ENCODE data around the gene GYPC.

GYPC gene

DNA sequence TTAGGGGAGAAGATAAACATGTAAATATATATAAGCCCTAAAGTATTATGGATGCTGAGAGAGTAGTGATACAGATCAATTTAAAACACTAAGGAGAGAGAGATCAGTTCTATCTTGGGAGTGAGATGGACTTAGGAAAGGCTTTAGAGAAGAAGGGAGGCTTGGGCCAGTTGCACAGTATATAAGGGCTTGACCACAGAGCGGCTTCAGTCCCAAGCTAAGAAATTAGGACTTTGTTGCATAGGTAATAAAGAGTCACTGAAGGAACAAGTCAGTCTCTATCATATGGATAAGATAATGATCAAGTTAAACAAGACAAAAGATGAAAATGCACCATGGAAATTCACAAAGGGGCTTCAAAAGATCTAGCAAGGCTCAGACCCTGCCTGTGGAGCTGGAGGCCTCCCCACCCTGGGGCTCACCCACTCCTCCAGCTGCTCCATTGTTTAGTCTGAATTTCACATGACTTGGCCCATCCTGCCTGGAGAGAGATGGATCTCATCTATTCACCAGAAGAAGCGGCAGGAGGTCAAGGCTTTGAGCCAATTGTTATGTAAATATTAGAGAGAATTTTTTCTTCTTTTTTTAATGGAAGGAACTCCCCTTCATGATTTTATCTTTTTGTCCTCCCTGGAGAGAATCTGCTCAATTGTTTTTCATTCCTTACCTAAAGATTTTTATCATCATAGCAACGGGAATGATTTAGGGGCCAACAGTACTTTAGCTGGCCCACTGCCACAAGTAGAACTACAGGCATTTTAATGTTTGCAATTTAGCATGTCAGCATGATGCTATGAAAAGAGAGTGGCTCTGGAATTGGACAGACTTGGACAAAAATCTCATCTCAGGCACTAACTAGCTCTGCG, 44.0 kb downstream of the GYPC start:
- Histone ChIP-seq H3K27ac (ENCODE audit: low read depth, low read length, poor library complexity, severe bottlenecking) (no peak overlapping the region), H3K4me1 (ENCODE audit: insufficient read depth, low read length, severe bottlenecking) (no peaks in the 10 kb centered on the region), H3K36me3 (ENCODE audit: insufficient read depth, low read length) (no peaks in the 10 kb centered on the region), H3K27me3 (ENCODE audit: insufficient read depth, low read length) (no peaks in the 10 kb centered on the region), H3K4me3 (ENCODE audit: low read depth, low read length, poor library complexity, severe bottlenecking) (no peak overlapping the region), H3K4me2 (ENCODE audit: low read length) (no peak overlapping the region), H3K9me3 (ENCODE audit: low read length) (no peaks in the 10 kb centered on the region), H3K9me2 (ENCODE audit: low read depth, low read length) (no peaks in the 10 kb centered on the region), H4K20me1 (ENCODE audit: insufficient read depth, low read length) (no peaks in the 10 kb centered on the region), H3K79me2 (ENCODE audit: insufficient read depth, low read length) (no peaks in the 10 kb centered on the region), H3F3A (ENCODE audit: insufficient read depth, low read length) (no peaks in the 10 kb centered on the region), H2AFZ (ENCODE audit: low read length) (no peak overlapping the region), H3K9ac (ENCODE audit: low read length) (no peak overlapping the region)
- TF ChIP-seq EZH2 (IDR thresholded peaks at IDR 0.05; ENCODE audit: borderline replicate concordance, low read length), result no peak
- TF ChIP-seq, protein P1, sequence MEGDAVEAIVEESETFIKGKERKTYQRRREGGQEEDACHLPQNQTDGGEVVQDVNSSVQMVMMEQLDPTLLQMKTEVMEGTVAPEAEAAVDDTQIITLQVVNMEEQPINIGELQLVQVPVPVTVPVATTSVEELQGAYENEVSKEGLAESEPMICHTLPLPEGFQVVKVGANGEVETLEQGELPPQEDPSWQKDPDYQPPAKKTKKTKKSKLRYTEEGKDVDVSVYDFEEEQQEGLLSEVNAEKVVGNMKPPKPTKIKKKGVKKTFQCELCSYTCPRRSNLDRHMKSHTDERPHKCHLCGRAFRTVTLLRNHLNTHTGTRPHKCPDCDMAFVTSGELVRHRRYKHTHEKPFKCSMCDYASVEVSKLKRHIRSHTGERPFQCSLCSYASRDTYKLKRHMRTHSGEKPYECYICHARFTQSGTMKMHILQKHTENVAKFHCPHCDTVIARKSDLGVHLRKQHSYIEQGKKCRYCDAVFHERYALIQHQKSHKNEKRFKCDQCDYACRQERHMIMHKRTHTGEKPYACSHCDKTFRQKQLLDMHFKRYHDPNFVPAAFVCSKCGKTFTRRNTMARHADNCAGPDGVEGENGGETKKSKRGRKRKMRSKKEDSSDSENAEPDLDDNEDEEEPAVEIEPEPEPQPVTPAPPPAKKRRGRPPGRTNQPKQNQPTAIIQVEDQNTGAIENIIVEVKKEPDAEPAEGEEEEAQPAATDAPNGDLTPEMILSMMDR (IDR thresholded peaks at IDR 0.05; ENCODE audit: low read length), result no peak

DNA sequence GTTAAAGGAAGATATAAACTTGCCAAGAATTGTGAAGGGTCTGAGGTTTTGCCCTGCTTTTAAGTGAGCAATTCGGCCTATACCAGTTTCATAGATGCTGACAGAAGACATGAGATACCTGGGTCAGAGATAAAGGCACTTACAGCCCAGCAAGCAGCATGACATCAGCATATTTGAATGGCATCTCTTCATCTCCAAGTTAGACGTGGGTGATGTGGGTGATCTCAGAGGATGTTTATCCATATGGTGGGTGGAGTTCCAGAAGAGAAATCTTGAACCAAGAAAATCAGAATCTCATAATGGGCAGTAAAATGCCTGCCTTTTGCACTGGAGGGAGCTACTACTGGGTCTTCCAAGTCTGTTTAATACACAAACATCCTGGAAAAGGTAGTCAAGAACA, 44.7 kb downstream of the GYPC start:
- H3K27me3 ChIP-seq (ENCODE audit: insufficient read depth, low read length), result no peaks in the 10 kb centered on the region
- no peaks in the 10 kb centered on the region for H3K79me2 ChIP-seq (ENCODE audit: insufficient read depth, low read length)
- no peaks in the 10 kb centered on the region for H3K4me1 ChIP-seq (ENCODE audit: insufficient read depth, low read length, severe bottlenecking)
- H3K4me2 ChIP-seq (ENCODE audit: low read length), result no peak overlapping the region
- TF ChIP-seq, protein P1 (IDR thresholded peaks at IDR 0.05; ENCODE audit: low read length), result no peak
- no peak for TF ChIP-seq EZH2 (IDR thresholded peaks at IDR 0.05; ENCODE audit: borderline replicate concordance, low read length)
- no peaks in the 10 kb centered on the region for H3F3A ChIP-seq (ENCODE audit: insufficient read depth, low read length)
- H3K9me2 ChIP-seq (ENCODE audit: low read depth, low read length), result no peaks in the 10 kb centered on the region
- no peak overlapping the region for H3K9ac ChIP-seq (ENCODE audit: low read length)
- no peak overlapping the region for H2AFZ ChIP-seq (ENCODE audit: low read length)
- H3K4me3 ChIP-seq (ENCODE audit: low read depth, low read length, poor library complexity, severe bottlenecking), result no peak overlapping the region
- H3K9me3 ChIP-seq (ENCODE audit: low read length), result no peaks in the 10 kb centered on the region
- no peaks in the 10 kb centered on the region for H3K36me3 ChIP-seq (ENCODE audit: insufficient read depth, low read length)
- H4K20me1 ChIP-seq (ENCODE audit: insufficient read depth, low read length), result no peaks in the 10 kb centered on the region
- no peak overlapping the region for H3K27ac ChIP-seq (ENCODE audit: low read depth, low read length, poor library complexity, severe bottlenecking)

DNA sequence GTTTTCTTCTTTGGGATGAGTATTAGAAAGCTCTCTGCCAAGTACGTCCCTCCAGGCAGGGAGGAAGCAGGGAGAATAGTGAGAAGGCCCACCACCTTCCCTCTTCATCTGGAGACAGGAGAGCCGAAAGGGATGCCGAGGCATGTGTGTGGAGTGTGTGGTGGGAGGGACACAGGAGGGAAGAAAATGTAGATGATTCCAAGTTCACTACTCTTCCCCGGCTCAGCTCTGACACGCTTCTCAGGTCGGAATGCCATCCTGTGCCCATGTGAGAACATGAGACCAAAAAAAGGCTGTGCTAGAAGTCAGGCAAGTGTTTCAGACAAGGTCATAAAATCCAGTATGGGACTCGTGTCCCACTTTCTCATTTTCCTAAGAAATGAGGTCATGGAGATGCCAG, 47.4 kb downstream of the GYPC start:
- H3K27ac ChIP-seq (ENCODE audit: low read depth, low read length, poor library complexity, severe bottlenecking), result no peak overlapping the region
- H4K20me1 ChIP-seq (ENCODE audit: insufficient read depth, low read length), result no peaks in the 10 kb centered on the region
- H3K79me2 ChIP-seq (ENCODE audit: insufficient read depth, low read length), result no peaks in the 10 kb centered on the region
- H3K9ac ChIP-seq (ENCODE audit: low read length), result no peak overlapping the region
- TF ChIP-seq, protein P1 (IDR thresholded peaks at IDR 0.05; ENCODE audit: low read length), result no peak
- TF ChIP-seq EZH2 (IDR thresholded peaks at IDR 0.05; ENCODE audit: borderline replicate concordance, low read length), result no peak
- H3K27me3 ChIP-seq (ENCODE audit: insufficient read depth, low read length), result no peaks in the 10 kb centered on the region
- no peak overlapping the region for H3K4me3 ChIP-seq (ENCODE audit: low read depth, low read length, poor library complexity, severe bottlenecking)
- H3K9me3 ChIP-seq (ENCODE audit: low read length), result no peaks in the 10 kb centered on the region
- H2AFZ ChIP-seq (ENCODE audit: low read length), result no peak overlapping the region
- H3K4me1 ChIP-seq (ENCODE audit: insufficient read depth, low read length, severe bottlenecking), result no peaks in the 10 kb centered on the region
- no peak overlapping the region for H3K4me2 ChIP-seq (ENCODE audit: low read length)
- no peaks in the 10 kb centered on the region for H3F3A ChIP-seq (ENCODE audit: insufficient read depth, low read length)
- H3K9me2 ChIP-seq (ENCODE audit: low read depth, low read length), result no peaks in the 10 kb centered on the region
- no peaks in the 10 kb centered on the region for H3K36me3 ChIP-seq (ENCODE audit: insufficient read depth, low read length)
